Breast epithelium (tissue), 3 donors: ENCODE measurements around the gene REPS2.

Experiments
- POLR2A ChIP-seq: fragments of 450-650 bp; IDR thresholded peaks from one replicate; pipeline ENCODE4 v1.6.1; 2016; ENCODE audit warnings: antibody characterized with exemption, mild to moderate bottlenecking, moderate library complexity
- POLR2AphosphoS5 ChIP-seq, 3 donors: sonication (generic); formaldehyde crosslinking; IDR thresholded peaks; one replicate each; pipeline ENCODE4 v1.6.1; 2017; ENCODE audit warnings: antibody characterized with exemption in 3 of 3
- TF ChIP-seq, protein P1 (sequence below), 3 donors: fragments of 450-650 bp; IDR thresholded peaks; one replicate each; pipeline ENCODE4 v1.5.1; 2016 to 2017; ENCODE audit warnings: antibody characterized with exemption in 3 of 3, mild to moderate bottlenecking in 3 of 3, moderate library complexity in 3 of 3

DNA sequence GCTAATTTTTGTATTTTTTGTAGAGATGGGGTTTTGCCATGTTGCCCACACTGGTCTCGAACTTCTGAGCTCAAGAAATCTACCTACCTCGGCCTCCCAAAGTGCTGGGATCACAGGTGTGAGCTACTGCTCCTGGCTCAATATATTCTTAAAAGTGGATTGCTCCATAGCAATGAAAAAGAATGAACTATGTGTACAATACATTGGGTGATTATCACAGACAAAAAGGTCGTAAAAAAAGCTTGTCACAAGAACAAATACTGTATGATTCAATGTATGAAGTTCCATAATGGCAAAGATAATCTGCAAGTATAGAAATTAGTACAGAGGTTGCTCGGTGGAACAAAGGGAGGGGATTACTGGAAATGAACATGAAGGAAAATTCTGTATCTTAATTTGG is 70.7 kb downstream of the REPS2 start:
- TF ChIP-seq, protein P1, sequence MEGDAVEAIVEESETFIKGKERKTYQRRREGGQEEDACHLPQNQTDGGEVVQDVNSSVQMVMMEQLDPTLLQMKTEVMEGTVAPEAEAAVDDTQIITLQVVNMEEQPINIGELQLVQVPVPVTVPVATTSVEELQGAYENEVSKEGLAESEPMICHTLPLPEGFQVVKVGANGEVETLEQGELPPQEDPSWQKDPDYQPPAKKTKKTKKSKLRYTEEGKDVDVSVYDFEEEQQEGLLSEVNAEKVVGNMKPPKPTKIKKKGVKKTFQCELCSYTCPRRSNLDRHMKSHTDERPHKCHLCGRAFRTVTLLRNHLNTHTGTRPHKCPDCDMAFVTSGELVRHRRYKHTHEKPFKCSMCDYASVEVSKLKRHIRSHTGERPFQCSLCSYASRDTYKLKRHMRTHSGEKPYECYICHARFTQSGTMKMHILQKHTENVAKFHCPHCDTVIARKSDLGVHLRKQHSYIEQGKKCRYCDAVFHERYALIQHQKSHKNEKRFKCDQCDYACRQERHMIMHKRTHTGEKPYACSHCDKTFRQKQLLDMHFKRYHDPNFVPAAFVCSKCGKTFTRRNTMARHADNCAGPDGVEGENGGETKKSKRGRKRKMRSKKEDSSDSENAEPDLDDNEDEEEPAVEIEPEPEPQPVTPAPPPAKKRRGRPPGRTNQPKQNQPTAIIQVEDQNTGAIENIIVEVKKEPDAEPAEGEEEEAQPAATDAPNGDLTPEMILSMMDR (IDR thresholded peaks at IDR 0.05), result no peak
- TF ChIP-seq POLR2A (no peak), POLR2AphosphoS5 (IDR thresholded peaks at IDR 0.05) (no peak)
